GM19035 (cell line): ENCODE data around the gene TMEM151B.
"Not testable (repeated sequence)": the region's sequence is repeated elsewhere in the genome, so short reads cannot be mapped to it uniquely, and the experiment has no call there.

Experiments used
- ATAC-seq: cut with Tn5 transposase; IDR thresholded peaks from one replicate; pipeline ENCODE4 v1.9.1; 2021; ENCODE audit not compliant: unreplicated experiment

The TMEM151B gene

DNA sequence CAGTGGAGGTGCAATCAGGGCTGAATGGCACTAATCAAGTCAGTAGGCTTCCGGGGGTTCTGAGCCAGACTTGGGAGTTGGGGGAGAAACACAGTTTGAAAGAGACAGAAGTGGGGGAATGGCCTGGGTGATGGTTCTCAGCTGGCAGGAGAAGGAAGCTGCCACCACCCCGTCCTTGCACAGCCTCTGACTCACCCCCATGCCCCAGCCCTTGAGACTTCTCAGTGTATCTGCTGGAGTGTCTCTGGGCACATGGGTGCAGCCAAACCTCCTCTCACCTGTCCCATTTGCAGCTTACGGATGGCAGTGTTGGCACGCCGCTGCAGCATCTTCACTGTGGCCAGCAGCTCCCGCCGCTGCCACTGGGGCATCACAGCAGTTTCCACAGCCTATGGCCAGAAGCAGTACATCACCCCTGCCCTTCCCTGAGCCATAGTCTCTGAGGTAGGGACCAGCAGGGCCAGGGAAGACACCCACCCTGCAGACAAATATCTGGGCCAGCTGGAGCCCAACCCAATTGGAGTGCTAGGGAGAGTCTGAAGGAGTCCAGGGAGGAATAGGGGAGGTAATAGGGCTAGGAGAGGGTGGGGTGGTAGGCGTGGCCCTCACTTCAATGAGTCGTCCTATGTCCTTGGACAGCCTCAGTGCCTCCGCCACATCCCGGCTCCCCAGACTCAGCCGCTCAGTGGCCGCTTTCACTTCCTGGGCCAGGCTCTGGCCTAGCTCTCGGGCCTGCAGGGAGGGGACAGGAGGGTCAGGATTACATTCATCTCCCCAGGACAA, 31.7 kb downstream of the TMEM151B start:
- no peak for ATAC-seq

DNA sequence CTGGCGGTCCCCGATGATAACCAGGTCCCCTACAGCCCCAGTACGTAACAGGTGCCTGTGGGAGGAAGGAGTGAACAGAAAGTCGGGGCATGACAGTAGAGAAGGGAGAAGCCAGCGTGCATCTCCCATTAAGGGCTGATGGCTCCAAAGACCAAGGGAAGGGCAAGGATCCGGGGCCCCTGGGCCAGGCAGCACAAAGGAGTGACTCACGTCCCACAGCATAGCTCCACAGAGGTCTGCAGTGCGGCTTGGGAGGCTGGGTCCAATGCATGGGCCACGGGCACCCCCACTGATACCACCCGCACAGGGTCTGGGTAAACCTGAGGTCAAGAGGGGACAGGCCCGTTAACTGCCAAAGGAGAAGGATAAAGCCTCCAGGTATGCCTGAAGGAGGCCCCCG, 32.6 kb downstream of the TMEM151B start:
- ATAC-seq: no peak

DNA sequence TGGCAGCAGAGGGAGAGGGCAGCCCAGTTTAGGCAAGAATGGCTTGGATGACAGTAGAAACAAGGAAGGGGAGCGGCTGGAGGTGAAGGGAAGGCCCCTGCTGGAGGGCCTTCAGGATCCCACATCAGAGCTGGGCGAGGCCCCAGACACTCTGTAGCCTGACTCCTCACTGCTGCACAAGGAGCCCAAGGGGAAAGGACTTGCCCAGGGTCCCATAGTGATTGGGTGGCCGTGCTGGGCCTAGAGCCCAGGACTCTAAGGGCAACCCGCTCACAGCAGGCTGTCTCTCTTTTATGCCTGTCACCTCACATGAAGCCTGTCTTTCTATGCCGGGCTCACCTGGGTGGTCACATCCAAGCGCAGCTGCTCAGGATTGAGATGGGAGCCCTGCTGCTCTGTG, 33.6 kb downstream of the TMEM151B start:
- no peak for ATAC-seq

DNA sequence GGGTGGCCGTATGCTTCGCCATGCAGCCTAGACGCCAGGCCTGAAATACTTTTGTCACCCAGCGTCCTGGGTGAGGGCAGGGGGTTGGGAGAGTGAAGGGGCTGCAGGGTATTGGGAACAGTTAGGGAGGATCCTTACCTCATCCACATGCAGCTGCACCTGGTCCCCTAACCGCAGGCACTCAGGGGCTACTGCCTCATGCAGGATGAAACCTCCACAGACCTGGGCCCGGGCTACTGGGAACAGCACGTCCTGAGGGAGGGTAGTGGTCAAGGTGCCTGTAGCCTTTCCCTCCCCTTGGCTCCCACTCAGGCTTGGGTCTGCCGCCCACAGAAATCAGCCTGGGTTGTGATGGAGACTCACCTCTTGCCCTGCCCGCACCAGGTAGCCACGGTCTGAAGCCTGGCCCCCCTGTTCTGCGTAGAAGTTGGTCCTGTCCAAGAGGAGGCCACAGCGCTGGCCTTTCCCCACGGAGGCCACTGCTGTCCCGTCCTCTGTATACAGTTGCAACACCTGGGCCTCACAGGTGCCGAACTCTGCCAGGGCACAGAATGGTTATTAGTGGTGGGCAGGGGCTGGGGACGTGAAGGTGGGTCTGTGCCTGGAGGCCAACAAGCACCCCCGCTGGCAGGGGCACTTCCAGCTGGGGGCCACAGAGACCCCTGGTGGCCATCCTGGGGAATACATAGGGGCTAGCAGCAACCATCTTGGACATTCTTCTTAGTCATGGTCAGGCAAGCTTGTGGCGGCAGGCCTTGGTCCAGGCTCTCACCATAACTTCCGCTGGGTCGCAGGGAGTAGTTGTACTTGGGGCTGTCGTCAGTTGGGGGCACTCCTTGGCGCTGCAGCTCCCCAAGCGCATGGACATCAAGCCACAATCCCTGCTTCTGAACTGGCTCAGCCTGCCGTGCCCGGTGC, 34.3 kb downstream of the TMEM151B start:
- no peak for ATAC-seq

DNA sequence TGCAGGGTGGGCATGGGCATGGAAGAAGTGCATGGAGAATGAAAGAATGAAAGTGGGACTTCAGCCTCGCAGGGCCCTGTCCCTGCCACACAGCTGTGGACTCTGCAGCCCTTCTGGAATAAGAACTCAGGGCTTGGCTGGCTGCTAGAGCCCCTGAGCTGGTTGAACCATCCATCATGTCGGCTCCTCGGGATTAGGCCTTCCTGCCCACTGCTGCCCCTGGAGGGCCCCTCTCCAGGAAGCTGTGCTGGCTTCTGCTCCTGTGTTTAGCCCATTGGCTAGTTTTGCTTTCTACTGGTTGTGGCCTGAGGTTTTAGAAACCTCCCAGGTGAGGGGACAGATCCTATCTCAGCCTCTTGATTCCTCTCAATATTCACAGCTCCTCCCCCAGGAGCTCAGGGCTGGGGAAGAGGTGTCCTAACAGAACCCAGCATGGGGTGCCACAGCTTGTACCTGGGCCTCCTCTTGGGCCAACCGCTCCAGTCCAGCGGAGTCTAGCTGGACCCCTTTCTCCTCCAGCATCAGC, 35.0 kb downstream of the TMEM151B start:
- no peak for ATAC-seq

DNA sequence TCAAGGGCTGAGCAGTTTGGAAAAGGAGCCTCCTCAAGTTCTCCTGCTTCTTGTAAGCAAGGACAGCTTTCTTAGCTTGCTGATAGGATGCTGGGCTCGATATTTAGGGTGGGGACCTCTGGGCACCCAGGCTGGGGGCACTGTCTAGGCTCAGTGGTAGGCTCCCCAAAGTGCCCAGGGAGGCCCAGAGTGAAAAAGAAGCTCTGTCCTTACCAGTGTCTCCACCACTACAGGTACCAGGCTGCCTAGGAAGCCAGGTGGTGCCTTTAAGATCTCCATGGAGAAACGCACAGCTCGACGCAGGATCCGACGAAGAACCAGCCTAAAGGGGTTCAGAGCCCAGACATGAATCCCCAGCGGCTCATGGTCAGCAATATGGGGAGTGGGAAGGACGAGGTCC, 36.5 kb downstream of the TMEM151B start:
- no peak for ATAC-seq

DNA sequence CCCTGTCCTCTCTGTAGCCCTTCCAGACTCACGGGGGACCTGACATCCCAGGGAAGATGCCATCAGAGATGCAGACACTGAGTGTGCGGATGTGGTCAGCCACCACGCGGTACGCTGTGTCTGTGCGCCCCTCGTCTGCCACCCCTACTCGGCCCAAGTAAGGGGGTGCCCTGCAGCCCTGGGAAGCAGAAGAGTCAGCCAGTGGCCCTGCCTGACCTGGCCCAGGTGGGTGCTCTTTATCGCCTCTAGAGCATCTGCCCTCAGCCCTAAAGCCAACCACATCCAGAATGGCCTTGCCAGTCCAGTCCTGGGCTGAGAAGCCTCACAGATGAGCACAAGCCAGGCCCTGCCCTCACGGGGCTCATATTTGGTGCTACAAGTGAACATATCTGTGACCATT, 37.0 kb downstream of the TMEM151B start:
- ATAC-seq: no peak

DNA sequence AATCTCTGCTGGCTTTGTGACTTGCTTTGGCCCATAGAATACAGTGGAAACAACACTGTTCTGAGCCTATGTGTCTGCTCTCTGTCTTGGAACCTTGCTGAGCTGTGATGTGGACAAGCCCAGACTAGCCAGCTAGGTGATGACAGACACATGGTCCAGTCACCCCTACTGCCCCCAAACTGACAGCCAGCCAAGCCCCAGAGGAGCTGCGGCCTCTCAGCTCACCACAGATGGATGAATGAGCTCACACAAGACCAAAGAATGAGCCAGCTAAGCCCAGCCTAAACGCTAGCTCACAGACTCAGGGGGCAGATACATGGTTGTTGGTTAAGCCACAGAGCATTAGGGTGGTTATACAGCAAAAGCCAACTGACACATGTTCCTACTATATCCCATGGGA, 38.8 kb downstream of the TMEM151B start:
- ATAC-seq: no peak

DNA sequence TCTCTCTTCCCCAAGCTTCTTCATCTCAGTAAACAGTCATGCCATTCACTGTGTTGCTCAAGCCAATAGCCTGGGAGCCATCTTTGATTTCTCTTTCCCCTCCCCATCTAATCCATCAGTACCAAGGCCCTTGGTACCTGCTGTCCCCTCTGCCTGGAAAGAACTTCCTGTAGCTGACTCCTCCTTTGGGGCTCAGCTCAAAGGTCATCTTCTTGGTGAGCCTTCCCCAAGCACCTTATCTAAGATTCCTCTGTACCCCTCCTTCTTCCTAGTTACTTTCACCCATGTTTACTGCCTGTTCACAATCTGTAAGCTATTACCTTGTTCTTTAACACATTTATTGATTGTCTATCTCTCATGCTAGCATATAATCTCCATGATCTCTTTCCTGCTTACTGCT, 39.4 kb downstream of the TMEM151B start:
- ATAC-seq: no peak

DNA sequence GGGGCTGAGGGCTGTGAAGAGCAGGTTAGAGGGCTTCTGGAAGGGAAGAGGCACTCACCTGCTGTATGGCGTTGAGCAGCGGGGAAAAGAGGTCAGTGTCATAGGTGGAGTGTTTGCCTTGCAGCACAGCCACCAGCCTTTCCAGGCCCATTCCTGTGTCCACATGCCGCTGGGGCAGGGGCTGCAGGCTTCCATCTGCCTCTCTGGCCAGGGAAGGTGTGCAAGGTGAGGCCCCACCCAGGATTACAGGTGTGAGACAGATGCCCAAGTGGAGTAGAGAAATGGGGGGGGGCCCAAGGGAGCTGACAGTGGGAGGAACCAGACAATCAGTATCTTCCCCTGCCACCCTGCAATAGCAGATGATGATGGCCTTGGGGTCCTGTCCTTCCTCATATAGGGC, 40.0 kb downstream of the TMEM151B start:
- ATAC-seq: no peak

DNA sequence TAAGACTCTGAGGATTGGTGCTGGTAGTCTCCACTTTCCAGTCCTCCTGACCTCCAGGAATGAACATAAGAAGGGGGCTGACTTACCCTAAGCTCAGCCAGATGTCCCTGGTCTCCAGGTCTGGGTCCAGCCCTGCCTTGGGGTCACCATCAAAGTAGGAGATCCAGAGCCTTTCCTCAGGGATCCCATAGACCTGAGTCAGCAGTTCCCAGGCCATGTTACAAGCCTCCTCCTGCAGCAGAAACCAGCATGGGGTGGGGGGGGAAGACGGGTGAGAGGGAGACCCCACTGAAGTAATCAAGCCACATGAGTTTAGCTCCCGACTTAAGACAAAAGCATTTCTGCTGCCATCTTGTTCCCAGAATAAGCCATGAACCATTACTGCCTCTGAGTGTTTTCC, 41.1 kb downstream of the TMEM151B start:
- ATAC-seq: no peak

DNA sequence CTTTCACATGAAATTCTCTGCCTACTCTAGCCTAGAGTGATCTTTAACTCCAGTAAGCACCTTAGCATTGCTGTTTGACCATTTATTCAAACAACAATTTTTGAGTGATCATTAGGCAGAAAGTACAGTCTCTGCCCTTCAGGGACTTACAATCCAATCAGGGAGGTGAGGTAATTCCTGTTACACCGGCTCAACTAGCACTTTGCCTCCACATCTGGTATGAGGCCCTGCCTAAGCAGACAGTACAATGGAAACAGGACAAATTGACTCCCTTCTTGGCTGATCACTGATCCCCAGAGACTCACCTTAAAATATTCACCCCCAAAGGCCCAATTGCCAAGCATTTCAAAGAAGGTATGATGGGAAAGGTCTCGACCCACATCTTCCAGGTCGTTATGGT, 41.5 kb downstream of the TMEM151B start:
- ATAC-seq: no peak

DNA sequence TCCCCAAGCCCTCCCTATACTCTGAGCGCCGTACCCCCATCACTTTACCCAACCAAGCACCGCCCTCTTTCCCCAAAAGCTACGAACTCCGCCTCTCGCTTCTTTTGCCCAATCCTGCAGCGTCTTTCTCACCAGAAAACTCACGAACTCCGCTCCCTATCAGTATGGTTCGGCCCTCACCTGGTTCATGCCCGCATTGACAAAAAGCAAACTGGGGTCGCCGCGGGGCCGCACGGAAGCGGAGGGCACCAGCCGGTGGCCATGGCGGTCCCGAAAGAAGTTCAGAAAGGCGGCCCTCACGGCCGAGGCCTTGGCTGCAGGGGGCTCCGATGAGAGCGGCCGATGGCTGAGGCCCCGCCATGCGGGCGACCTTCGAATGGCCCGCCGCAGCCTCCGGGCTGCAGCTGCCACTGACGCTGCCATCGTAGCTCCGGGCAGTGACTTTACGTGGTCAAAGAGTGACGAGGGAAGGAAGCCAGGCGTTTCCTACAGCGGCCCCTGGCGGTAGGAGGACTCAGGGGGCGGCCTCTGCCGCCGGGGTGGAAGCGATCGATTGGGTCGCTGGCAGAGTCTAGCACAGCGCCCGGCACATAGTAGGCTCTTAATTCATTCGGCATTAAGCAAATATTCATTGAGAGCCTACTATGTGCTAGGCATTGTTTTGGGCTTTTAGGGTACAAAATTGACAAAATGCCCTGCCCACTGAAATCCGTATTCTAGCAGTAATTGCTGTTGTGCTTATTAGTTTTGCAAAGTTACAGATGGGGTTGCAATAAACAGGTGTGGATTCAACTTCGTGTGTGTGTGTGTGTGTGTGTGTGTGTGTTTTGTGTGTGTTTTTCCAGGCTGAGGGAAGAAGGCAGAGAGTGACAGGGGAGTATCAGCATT, 42.9 kb downstream of the TMEM151B start, which contains the start of gene AARS2:
AARS2 (minus strand) TSS at position 447 of the 888 bp plus-strand sequence; CDS start at position 423, 24 bp downstream.
- ATAC-seq: peak; percentile 91

DNA sequence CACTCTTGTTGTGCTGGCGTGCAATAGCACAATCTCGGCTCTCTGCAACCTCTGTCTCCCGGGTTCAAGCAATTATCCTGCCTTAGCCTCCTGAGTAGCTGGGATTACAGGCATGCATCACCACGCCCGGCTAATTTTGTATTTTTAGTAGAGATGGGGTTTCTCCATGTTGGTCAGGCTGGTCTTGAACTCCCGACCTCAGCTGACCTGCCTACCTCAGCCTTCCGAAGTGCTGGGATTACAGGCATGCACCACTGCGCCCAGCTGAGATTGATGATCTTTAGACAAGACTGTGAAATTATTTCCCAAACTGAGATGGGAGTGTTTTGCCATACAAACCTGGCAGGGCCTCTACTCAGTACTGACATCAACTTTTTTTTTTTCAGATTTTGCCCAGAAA, 44.4 kb downstream of the TMEM151B start:
- not testable (repeated sequence) for ATAC-seq

DNA sequence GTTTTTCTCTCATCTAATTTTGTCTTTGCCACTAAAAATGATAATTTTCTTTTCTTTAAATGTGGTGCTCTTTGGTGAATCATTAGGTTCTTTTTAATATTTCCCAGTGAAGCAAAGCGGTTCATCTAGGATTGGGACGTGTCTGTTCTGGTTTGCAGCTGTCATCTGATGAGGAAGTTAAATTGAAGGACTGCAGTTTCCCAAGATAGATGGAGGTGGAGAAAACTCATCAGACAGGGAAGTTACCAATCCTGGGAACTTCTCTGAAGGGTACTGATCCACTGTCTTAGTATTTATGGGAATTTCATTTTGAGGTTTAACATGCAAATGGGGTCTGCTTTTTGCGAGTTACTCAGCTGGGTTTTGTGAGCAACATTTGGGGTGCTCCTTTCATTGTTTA, 45.3 kb downstream of the TMEM151B start:
- no peak for ATAC-seq

DNA sequence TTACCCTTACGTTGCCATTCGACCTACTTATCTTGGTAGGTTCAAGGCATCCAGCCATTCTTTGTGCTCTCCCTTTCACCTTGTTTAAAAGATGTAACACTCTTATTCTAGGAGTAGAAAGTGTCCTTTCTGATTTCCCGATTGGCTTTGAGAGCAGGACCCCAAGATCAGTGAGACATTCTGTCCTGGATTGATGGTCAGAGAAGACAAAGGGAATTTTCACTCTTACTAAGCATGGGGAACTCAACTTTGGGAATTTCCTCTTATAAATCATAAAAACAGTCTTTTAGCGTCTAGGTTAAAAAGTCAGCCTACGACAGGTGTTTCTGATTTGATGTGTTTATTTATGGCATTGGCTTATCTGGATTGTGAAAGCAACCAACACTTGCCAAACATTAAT, 45.7 kb downstream of the TMEM151B start:
- no peak for ATAC-seq

DNA sequence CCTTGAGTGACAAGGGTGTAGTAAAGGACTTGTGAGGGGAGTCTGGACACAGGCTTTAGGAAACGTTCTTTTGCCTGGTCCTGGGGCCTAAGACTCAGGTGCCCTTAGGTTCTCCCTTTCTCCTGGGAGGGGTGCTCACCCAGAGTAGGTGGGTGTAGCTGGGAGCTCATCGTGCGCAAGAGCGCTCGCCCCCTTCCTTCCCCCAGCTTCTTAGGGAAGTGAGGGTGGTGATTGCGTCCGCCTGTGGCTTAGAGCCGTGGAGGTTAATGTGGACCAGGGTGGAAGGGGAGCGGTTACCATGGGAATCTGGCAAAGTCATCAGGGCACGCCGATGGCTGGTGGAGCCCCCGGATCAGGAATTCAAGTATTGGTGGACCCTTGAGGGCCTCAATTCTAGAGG, 46.2 kb downstream of the TMEM151B start:
- no peak for ATAC-seq

DNA sequence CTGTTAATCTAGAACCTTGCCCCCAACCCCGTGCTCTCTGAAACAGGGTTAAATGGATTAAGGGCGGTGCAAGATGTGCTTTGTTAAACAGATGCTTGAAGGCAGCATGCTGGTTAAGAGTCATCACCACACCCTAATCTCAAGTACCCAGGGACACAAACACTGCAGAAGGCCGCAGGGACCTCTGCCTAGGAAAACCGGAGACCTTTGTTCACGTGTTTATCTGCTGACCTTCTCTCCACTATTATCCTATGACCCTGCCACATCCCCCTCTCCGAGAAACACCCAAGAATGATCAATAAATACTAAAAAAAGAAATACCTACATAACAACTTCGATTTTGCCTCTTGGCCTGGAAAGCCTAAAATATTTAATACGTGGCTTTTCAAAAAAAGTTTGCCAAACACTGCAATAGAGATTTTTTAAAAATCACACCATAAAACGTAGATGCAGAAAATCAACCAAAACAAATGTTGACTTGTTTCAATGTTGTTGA, 46.9 kb downstream of the TMEM151B start:
- ATAC-seq: not testable (repeated sequence)

DNA sequence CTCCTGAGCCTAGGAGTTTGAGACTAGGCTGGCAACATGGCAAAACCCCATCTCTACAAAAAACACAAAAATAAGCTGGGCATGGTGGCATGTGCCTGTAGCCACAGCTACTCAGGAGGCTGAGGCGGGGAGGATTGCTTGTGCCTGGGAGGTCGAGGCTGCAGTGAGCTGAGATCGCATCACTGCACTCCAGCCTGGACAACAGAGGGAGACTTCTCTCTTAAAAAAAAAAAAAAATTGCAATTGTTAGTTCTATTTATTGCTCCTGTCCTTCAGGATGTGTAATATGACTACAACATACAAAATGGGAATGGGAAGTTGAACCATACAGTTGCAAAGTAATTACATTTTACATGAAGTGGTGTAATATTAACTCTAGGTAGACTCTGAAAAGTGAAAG, 51.0 kb downstream of the TMEM151B start:
- no peak for ATAC-seq

DNA sequence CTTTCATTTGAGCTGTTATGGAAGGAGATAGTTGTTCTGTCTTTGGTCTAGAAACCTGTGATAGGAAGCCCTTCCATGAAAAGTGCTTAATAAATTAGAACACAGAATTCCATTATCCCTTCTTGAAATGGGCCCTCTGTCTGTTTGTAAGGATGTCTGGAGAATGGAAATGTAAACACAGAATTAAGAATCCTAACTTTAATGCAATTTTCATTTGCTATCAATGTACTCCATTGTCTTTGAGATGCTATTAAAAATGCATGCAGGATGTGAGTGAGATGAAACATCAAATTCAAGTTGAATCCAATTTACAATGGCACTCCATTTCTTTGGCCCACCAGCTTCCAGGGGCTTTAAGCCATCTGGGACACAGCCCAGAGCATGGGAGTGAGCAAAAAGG, 56.8 kb downstream of the TMEM151B start:
- ATAC-seq: no peak

DNA sequence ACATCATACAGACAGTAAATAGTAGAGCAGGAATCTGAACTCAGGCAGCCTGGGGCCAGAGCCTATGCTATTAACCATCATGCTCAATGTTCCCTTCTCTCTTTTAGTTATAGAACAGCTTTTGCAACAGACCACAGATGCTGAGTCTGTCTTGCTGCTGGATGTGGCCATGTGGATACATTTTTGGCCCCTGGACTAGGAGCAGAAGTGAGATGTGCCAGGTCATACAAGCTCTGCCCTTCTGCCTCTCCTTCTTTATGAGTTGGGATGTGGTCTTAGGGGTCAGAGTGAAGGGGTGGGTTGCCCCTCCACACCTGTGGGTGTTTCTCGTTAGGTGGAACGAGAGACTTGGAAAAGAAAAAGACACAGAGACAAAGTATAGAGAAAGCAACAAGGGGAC, 57.5 kb downstream of the TMEM151B start:
- ATAC-seq: no peak
